Activated naive CD8-positive, alpha-beta T cell treated with anti-CD3 and anti-CD28 coated beads, Interleukin-2, amount 10 ng/mL, durations not matched to agents 7 days and 5 days (primary cell): ENCODE data around the gene ATP6V1G3. TPM values are rescaled to one million over a fixed set of nuclear protein-coding genes. Genes with fewer than 3 reads are reported as not detected.

ENCODE experiments used
- ATAC-seq: fragments of 150-1000 bp; cut with Tn5 transposase; one replicate; pipeline ENCODE4 v1.10.0; 2021; ENCODE audit warnings: low read depth, moderate library complexity
- POLR2A ChIA-PET: fragments of 350-600 bp; sonication (Branson Sonifier 250); formaldehyde crosslinking; loops from one replicate; lab custom pipeline; 2021; ENCODE audit warnings: antibody characterized with exemption; lab: Charles Lee
- DNase-seq: peaks from one replicate; pipeline ENCODE4 v3.0.0; 2021
- H3K27ac Mint-ChIP-seq: one replicate; pipeline ENCODE4 v1.8.0; 2022; ENCODE audit warnings: mild to moderate bottlenecking, mixed read lengths
- H3K27me3 Mint-ChIP-seq: one replicate; pipeline ENCODE4 v1.8.0; 2022; ENCODE audit warnings: mild to moderate bottlenecking, moderate library complexity, mixed read lengths
- H3K36me3 Mint-ChIP-seq: one replicate; pipeline ENCODE4 v1.8.0; 2021; ENCODE audit warnings: mild to moderate bottlenecking, mixed read lengths
- H3K4me1 Mint-ChIP-seq: one replicate; pipeline ENCODE4 v1.8.0; 2021; ENCODE audit warnings: mixed read lengths
- H3K4me3 Mint-ChIP-seq: one replicate; pipeline ENCODE4 v1.8.0; 2022; ENCODE audit warnings: mild to moderate bottlenecking, moderate library complexity, mixed read lengths
- H3K9me3 Mint-ChIP-seq: one replicate; pipeline ENCODE4 v1.8.0; 2021; ENCODE audit warnings: mixed read lengths
- total RNA-seq, 2 experiments: library from RNA; stranded (reverse); gene quantifications; one replicate each; pipeline ENCODE4 v1.2.3, GENCODE V29; 2021

Gene ATP6V1G3
- total RNA-seq, 2 experiments from 2014 or later: not detected

DNA sequence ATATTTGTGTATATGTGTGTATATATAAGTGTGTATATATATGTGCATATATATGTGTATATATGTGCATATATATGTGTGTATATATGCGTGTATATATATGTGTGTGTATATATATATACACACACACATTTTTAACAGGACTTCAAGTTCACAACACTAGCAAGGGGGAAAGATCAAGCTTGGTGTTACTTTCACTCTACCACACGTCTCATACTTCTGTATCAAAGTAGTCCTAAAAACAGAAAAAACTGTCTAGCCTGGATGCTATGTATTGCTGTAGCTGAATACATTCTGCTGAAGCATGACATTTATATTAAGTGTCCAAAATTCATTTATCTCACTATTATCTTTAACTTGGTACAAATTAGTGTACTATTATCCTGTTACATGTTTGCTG, 17.9 kb upstream of the ATP6V1G3 start:
- Mint-ChIP-seq H3K27ac (no peak overlapping the region), H3K4me3 (peak overlapping the region; percentile 48), H3K4me1 (peaks cover 61% of the 10 kb centered on the region), H3K27me3 (no peaks in the 10 kb centered on the region), H3K9me3 (no peaks in the 10 kb centered on the region), H3K36me3 (peaks cover 4% of the 10 kb centered on the region)
- DNase-seq (no peak), ATAC-seq (no peak)
- POLR2A ChIA-PET: interaction anchor here (0.6 kb wide), 1 partner anchor 114 kb away, joined by 3 read pairs; no protein-coding TSS in a partner anchor

DNA sequence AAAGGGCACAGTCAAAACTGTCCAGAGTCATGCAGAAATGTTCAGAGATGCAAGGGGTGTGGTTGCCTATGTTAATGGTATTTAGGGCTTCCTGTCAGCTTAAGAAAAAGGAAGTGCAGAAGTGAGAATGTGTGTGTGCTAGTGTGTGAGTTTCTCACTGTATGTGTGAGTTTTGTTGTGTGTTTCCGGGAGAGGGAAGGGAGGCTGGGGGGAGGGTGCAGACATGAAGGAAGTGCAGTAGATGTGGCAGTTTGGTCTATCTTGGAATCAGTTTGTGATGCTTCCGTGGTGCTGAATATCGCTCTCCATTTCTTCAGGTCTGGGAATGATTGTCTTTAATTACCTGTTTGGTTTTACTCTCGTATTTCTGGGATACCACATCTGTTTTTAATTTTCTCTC, 16.5 kb upstream of the ATP6V1G3 start:
- peak overlapping the region; percentile 87 for H3K27ac Mint-ChIP-seq
- H3K9me3 Mint-ChIP-seq: no peaks in the 10 kb centered on the region
- H3K4me3 Mint-ChIP-seq: peak overlapping the region; percentile 93
- ATAC-seq (peak; percentile 94), DNase-seq (peak; percentile 50)
- peaks cover 70% of the 10 kb centered on the region for H3K4me1 Mint-ChIP-seq
- POLR2A ChIA-PET: interaction anchor here (0.8 to 2.1 kb wide), 9 partner anchors 19 to 125 kb away, joined by 3 to 12 read pairs (median 4); partner anchors contain the start of gene PTPRC
- H3K36me3 Mint-ChIP-seq: peaks cover 2% of the 10 kb centered on the region
- no peaks in the 10 kb centered on the region for H3K27me3 Mint-ChIP-seq

DNA sequence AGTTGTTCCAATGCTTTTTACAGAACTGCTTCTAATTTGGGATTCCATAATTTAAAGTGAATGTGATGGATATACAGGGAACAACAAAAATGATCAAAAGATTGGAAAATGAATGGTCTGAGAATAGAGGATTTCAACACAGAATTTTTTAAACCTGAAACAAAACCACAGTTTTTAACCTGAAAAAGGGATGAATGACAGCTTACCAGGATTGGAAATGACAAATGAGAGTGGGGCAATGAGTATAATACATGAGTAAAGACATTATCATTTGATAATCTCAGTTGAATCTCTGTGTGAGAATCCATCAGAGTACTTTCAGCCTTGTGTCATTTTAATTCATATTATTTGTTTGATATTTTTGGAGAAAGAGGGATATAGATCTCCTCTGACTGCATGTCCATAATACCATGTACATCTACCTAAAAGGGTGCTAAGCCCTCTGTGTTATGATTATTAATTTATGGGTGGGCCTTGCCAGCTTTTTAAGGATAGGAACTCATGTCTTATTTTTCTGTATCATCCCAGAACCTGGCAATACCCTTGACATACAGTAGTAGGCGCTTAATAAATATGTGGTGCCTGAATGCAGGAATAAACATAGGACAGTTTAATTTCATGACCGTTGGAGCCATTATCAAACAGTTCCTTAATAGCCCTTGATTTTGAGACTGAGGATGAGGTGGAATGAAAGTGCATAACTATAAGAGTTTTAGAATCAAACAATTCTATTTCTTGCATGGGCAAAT, 12.4 kb upstream of the ATP6V1G3 start:
- DNase-seq (no peak), ATAC-seq (no peak)
- Mint-ChIP-seq H3K36me3 (peaks cover 1% of the 10 kb centered on the region), H3K27me3 (no peaks in the 10 kb centered on the region), H3K9me3 (no peaks in the 10 kb centered on the region), H3K4me3 (no peak overlapping the region), H3K27ac (no peak overlapping the region), H3K4me1 (peaks cover 51% of the 10 kb centered on the region)
- POLR2A ChIA-PET: no interaction called here

DNA sequence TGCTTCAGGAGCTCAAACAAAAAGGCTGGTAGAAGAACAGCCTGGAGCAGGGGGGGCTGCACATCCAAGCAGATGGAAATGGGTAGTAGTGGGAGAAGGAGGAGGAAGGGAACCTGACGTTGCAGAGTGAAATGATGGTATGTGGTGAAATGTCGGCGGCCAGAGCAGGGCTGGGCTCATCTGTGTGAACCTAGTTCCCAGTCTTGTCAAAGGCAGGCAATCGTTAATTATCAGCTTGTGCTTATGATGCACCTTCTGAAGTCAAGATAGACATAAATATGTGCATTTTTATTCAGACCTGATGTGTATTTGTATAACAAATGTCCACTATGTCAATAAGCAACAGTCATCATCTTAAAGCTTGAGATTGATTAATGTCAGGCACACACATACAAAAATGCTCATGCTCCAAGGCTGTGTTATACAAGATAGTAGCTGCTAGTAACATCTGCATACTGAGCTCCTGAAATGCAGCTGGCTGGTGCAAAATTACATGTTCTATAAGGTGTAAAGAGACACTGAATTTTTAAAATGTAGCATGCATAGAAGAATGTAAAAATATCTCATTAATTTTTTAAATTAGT, 10.6 kb upstream of the ATP6V1G3 start:
- peak overlapping the region; percentile 49 for H3K27ac Mint-ChIP-seq
- H3K4me3 Mint-ChIP-seq: no peak overlapping the region
- peaks cover 12% of the 10 kb centered on the region for H3K36me3 Mint-ChIP-seq
- POLR2A ChIA-PET: no interaction called here
- H3K4me1 Mint-ChIP-seq: peaks cover 36% of the 10 kb centered on the region
- H3K9me3 Mint-ChIP-seq: peaks cover 9% of the 10 kb centered on the region
- no peak for DNase-seq
- ATAC-seq: no peak
- no peaks in the 10 kb centered on the region for H3K27me3 Mint-ChIP-seq

DNA sequence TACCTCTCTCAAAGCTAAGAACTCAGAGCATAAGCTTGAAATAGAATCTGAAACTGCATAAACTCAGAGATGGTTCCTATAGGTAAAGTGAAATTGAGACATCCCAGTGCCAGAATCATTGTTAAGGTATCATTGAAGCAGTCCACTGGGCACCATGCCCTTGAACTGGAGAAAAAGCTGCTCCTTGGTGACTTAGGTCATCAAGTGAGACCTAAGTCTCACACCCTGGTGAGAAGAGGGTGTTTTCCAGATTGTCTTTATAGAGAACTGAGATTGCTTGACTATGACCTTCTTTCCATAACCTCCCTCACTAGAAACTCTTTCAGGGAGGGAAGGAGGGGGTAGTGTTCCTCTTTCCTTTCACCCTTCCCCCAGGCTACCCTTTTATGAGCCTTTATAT, 9.4 kb upstream of the ATP6V1G3 start:
- DNase-seq: no peak
- POLR2A ChIA-PET: no interaction called here
- H3K27ac Mint-ChIP-seq: no peak overlapping the region

DNA sequence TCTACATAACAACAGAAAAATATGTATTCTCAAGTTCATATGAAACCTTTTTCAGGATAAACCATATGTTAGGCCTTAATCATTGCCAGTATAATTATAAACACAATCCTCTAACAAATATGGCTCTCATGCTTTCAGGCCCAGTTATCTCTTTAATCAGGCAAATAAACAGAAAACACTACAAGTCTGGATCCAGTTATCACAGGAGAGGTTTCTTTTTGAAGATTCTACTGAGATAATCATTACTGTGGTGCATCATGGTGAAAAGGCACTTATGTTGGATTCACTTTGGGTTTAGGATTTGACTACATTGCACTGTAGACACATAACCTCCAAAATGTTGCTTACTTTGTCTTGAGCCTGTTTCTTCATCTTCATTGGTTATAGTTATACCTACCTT, 8.4 kb upstream of the ATP6V1G3 start:
- no peaks in the 10 kb centered on the region for H3K27me3 Mint-ChIP-seq
- DNase-seq (no peak), ATAC-seq (no peak)
- H3K4me3 Mint-ChIP-seq: no peak overlapping the region
- H3K9me3 Mint-ChIP-seq: peaks cover 14% of the 10 kb centered on the region
- POLR2A ChIA-PET: no interaction called here
- peaks cover 29% of the 10 kb centered on the region for H3K4me1 Mint-ChIP-seq
- peaks cover 17% of the 10 kb centered on the region for H3K36me3 Mint-ChIP-seq
- H3K27ac Mint-ChIP-seq: no peak overlapping the region

More for the DNA sequence above, 9.4 kb upstream of the ATP6V1G3 start:
- peaks cover 32% of the 10 kb centered on the region for H3K4me1 Mint-ChIP-seq
- H3K27me3 Mint-ChIP-seq: no peaks in the 10 kb centered on the region
- ATAC-seq: no peak
- H3K4me3 Mint-ChIP-seq: no peak overlapping the region
- peaks cover 17% of the 10 kb centered on the region for H3K36me3 Mint-ChIP-seq
- peaks cover 14% of the 10 kb centered on the region for H3K9me3 Mint-ChIP-seq

DNA sequence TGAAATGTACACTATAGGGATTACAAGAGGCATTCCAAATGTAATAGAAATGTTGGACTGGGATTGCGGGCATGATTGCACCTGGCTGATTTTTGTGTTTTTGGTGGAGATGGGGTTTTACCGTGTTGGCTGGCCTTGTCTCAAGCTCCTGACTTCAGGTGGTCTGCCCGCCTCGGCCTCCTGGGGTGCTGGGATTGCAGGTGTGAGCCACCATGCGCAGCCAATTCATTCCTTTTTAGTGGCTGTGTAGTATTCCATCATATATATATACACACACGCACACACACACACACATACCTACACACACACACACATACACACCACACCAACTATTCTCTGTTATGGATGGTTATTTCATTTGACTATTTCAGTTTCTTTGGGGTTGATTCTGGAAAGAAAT, 4.7 kb upstream of the ATP6V1G3 start:
- peaks cover 36% of the 10 kb centered on the region for H3K4me1 Mint-ChIP-seq

DNA sequence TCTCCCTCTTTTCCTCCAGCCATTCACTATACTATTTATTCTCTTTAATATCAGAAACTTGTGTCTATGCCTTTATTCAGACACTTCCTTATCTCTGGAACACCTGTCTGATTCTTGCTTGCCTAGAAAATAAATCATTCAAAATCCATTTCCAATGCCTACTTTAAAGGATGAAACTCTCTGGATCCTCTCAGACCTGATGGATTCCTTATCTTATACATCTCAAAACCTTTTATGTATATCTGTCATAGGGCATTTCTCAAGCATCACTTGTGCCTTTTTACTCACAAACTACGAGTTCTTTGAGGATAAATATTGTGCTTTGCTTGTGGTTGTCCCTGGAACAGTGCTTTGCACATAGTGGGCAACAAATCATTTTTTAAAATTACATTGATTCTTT, 3.8 kb upstream of the ATP6V1G3 start:
- POLR2A ChIA-PET: no interaction called here
- peaks cover 36% of the 10 kb centered on the region for H3K4me1 Mint-ChIP-seq
- DNase-seq: no peak
- peaks cover 18% of the 10 kb centered on the region for H3K36me3 Mint-ChIP-seq
- H3K9me3 Mint-ChIP-seq: peaks cover 14% of the 10 kb centered on the region
- H3K27ac Mint-ChIP-seq: no peak overlapping the region
- no peaks in the 10 kb centered on the region for H3K27me3 Mint-ChIP-seq
- no peak for ATAC-seq
- H3K4me3 Mint-ChIP-seq: peak overlapping the region; percentile 29

More for the DNA sequence above, 4.7 kb upstream of the ATP6V1G3 start:
- Mint-ChIP-seq H3K9me3 (peaks cover 14% of the 10 kb centered on the region), H3K27ac (no peak overlapping the region), H3K36me3 (peaks cover 18% of the 10 kb centered on the region), H3K4me3 (no peak overlapping the region), H3K27me3 (no peaks in the 10 kb centered on the region)
- POLR2A ChIA-PET: no interaction called here
- ATAC-seq (no peak), DNase-seq (no peak)

DNA sequence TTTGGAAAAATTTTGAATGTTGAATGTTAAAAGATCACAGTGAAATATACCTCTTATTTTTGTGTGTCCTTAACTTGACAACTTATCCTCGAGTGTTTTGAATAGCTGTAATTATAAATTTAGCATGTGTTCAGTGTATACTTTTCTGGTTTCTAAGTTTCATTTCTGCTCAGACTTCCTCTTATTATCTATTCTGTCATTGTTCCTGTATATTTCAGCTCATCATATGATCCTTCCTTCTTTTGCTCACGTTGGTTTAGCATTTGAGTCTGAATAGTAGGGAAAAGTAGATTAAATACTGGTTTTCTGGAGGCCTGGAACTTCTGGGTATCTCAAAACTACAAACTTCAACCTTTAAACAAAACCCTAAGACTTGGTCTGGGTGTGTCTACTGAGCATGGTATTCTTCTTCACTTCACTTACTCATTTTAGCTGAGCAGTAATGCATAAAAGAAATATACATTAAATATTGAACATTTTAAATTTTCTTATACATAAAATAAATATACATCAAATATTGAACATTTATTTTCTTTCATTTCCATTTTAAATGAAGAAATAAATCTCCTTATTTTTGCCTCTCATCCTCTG, 3.3 kb upstream of the ATP6V1G3 start:
- Mint-ChIP-seq H3K36me3 (peaks cover 20% of the 10 kb centered on the region), H3K27me3 (no peaks in the 10 kb centered on the region), H3K27ac (peak overlapping the region; percentile 71), H3K9me3 (peaks cover 14% of the 10 kb centered on the region), H3K4me1 (peaks cover 39% of the 10 kb centered on the region), H3K4me3 (peak overlapping the region; percentile 56)
- POLR2A ChIA-PET: interaction anchor here (1.0 kb wide), 1 partner anchor 67 kb away, joined by 5 read pairs; no protein-coding TSS in a partner anchor
- DNase-seq (no peak), ATAC-seq (peak; percentile 25)

DNA sequence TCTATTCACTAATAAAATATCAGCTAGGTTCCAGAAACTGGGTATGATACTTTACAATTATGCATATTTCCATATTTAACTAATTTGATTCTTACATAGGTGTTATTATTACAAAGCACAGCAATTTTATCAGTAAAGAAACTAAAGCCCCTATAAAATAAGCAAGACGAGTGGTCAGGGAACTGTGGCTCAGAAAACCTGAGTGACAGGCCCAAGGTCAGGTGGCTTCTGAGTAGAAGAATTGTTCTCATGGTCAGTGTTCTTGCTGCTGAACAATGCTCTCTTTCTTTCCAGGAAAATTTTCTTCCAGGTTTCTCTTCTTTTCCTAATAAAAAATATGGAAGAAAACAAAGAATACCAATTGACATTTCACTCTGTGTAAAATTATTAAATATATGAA, 2.2 kb upstream of the ATP6V1G3 start:
- H3K27ac Mint-ChIP-seq: no peak overlapping the region
- peaks cover 14% of the 10 kb centered on the region for H3K9me3 Mint-ChIP-seq
- H3K27me3 Mint-ChIP-seq: no peaks in the 10 kb centered on the region
- H3K4me1 Mint-ChIP-seq: peaks cover 43% of the 10 kb centered on the region
- H3K4me3 Mint-ChIP-seq: no peak overlapping the region
- H3K36me3 Mint-ChIP-seq: peaks cover 19% of the 10 kb centered on the region
- ATAC-seq (no peak), DNase-seq (no peak)
- POLR2A ChIA-PET: interaction anchor here (1.0 kb wide), 1 partner anchor 68 kb away, joined by 5 read pairs; no protein-coding TSS in a partner anchor

DNA sequence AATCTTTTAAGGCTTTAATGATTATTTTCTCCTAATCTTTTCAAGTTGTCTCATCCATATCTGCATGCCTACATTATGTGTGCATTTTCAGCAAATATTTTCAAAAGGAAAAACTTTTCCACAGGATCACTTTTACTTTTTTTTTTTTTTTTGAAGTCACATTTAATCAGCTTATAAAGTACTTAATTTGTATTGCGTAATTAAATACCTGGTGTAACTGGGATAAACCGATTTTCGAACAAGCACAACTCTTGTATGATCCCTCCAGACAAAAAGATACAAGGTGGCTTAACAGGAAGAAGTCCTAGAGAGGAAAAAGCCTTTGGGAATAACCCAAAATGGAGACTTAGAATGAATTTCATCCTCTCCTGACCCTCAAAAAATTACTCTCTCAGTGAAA, 1.3 kb upstream of the ATP6V1G3 start:
- Mint-ChIP-seq H3K4me3 (no peak overlapping the region), H3K4me1 (peaks cover 49% of the 10 kb centered on the region)
- POLR2A ChIA-PET: no interaction called here

DNA sequence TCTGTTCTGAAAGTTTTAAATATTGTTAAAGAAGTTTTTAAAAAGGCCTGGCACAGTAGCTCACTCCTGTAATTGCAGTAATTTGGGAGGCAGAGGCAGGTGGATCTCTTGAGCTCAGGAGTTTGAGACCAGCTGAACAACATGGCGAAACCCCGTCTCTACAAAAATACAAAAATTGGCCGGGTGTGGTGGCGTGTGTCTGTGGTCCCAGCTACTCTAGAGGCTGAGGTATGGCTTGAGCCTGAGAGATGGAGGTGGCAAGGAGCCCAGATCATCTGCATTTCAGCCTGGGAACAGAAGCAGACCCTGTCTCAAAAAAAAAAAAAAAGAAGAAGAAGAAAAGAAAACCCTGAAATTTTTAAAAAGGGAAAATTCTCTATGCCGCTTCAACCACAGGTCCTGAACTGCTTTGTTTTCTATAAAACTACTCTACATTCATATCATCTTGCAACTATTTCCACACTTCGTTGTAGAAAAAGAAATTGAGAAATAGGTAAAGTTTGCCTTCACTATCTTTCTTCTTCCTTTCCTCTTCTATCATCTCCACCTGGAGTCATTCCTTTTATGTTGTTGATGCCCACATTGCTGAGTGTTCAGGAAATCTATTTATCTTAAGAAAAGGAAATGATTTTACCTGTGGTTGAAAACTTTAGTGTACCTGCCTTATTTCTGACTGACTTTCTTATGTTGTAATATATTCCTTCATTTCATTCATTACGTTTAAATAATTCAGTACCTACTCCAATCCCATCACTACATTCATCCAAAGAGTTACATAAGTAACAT, 1.7 kb downstream of the ATP6V1G3 start:
- ATAC-seq (peak; percentile 56), DNase-seq (no peak)
- Mint-ChIP-seq H3K27ac (peak overlapping the region; percentile 91), H3K9me3 (peaks cover under 1% of the 10 kb centered on the region), H3K4me1 (peaks cover 61% of the 10 kb centered on the region), H3K36me3 (peaks cover 7% of the 10 kb centered on the region), H3K27me3 (no peaks in the 10 kb centered on the region), H3K4me3 (peak overlapping the region; percentile 83)
- POLR2A ChIA-PET: interaction anchor here (0.7 to 2.7 kb wide), 3 partner anchors 18 to 143 kb away, joined by 3 to 8 read pairs (median 4); no protein-coding TSS in a partner anchor

More for the DNA sequence above, 1.3 kb upstream of the ATP6V1G3 start:
- DNase-seq (no peak), ATAC-seq (no peak)
- peaks cover 12% of the 10 kb centered on the region for H3K36me3 Mint-ChIP-seq
- peaks cover 9% of the 10 kb centered on the region for H3K9me3 Mint-ChIP-seq
- H3K27ac Mint-ChIP-seq: no peak overlapping the region
- H3K27me3 Mint-ChIP-seq: no peaks in the 10 kb centered on the region

DNA sequence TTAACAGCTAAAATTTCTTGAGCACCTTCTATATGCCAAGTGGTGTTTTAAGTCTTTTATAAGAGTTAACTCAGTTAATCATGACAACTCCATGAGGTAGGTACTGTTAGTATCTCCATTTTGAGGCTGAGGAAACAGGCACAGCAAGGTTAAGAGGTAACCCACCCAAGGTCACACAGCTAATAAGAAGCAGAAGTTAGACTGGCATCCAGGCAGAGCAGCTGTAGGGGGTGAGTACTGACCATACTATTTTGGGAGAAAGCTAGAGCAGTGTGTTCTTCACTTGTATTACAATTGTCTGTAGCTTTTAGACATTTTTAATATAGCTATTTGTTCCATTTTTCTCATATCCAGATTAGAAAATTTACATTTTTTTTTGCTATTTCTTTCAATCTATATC, 4.8 kb downstream of the ATP6V1G3 start:
- H3K27ac Mint-ChIP-seq: peak overlapping the region; percentile 76
- DNase-seq (no peak), ATAC-seq (no peak)
- peaks cover 1% of the 10 kb centered on the region for H3K9me3 Mint-ChIP-seq
- H3K36me3 Mint-ChIP-seq: peaks cover 13% of the 10 kb centered on the region
- no peak overlapping the region for H3K4me3 Mint-ChIP-seq
- POLR2A ChIA-PET: interaction anchor here (0.9 to 2.1 kb wide), 2 partner anchors 85 to 103 kb away, joined by 3 to 5 read pairs; partner anchors contain the start of gene PTPRC
- peaks cover 49% of the 10 kb centered on the region for H3K4me1 Mint-ChIP-seq
- H3K27me3 Mint-ChIP-seq: no peaks in the 10 kb centered on the region
